Measurements from ENCODE around the gene PRTFDC1.
"Not testable (repeated sequence)": the region's sequence is repeated elsewhere in the genome, so short reads cannot be mapped to it uniquely, and the experiment has no call there.

Gene PRTFDC1

GRCh38 chr10:24847112-24848070 lies 105.0 kb downstream of the PRTFDC1 start:
- H4K20me1 ChIP-seq: no peaks in the 10 kb centered on the region
- H3K9me3 ChIP-seq (replicated peaks in 1 of 11): no peaks in the 10 kb centered on the region
- no peak for TF ChIP-seq Cebpa-rat (IDR thresholded peaks at IDR 0.05)
- no peaks in the 10 kb centered on the region for H3K36me3 ChIP-seq
- H3K4me3 ChIP-seq: no peak overlapping the region
- H3K4me1 ChIP-seq: peaks cover 0 to 21% (median 1%) of the 10 kb centered on the region in 10 experiments; a peak in 6 of 20 replicates
- no peaks in the 10 kb centered on the region for H3K27me3 ChIP-seq
- peak overlapping the region in 2 of 11 experiments; percentile 3 to 12; a peak in 2 of 22 replicates for H3K4me2 ChIP-seq
- no peak overlapping the region for H3K9ac ChIP-seq
- no peak overlapping the region for H3K27ac ChIP-seq

DNA sequence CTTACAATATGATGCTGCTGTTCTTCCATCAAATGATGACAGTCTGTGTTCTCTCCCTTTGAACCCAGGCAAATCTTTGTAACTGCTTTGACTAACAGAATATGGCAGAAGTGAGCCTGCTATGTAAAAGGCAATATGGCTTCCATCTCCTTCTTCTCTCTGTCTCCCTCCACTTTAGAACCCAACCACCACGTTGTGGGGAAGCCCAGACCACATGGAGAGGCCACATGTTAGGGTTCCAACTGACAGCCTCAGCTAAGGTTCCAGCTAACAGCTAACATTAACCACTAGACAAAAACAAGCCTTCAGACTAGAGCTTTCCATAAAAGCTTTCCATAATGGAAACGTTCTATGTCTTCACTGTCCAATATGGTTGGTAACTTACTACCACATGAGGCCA lies 107.7 kb downstream of the PRTFDC1 start:
- Histone ChIP-seq H4K20me1 (no peaks in the 10 kb centered on the region), H3K27me3 (no peaks in the 10 kb centered on the region), H3K9me3 (replicated peaks in 1 of 11) (no peaks in the 10 kb centered on the region), H3K27ac (no peak overlapping the region), H3K4me3 (no peak overlapping the region), H3K4me2 (no peak overlapping the region), H3K36me3 (no peaks in the 10 kb centered on the region), H3K4me1 (peaks cover 0 to 10% (median 0%) of the 10 kb centered on the region in 10 experiments; a peak in 2 of 20 replicates), H3K9ac (no peak overlapping the region)
- TF ChIP-seq Cebpa-rat (IDR thresholded peaks at IDR 0.05): no peak

GRCh38 chr10:24843256-24843655 lies 109.2 kb downstream of the PRTFDC1 start:
- Histone ChIP-seq H3K27ac (no peak overlapping the region), H3K9me3 (replicated peaks in 1 of 11) (no peaks in the 10 kb centered on the region), H3K9ac (no peak overlapping the region), H4K20me1 (no peaks in the 10 kb centered on the region), H3K36me3 (no peaks in the 10 kb centered on the region), H3K4me3 (no peak overlapping the region), H3K4me1 (peaks cover 0 to 11% (median 0%) of the 10 kb centered on the region in 10 experiments; a peak in 2 of 20 replicates), H3K4me2 (no peak overlapping the region), H3K27me3 (no peaks in the 10 kb centered on the region)
- no peak for TF ChIP-seq Cebpa-rat (IDR thresholded peaks at IDR 0.05)

GRCh38 chr10:24842856-24843255 lies 109.5 kb downstream of the PRTFDC1 start:
- no peak overlapping the region for H3K4me2 ChIP-seq
- no peaks in the 10 kb centered on the region for H3K9me3 ChIP-seq (replicated peaks in 1 of 11)
- H3K4me3 ChIP-seq: no peak overlapping the region
- H4K20me1 ChIP-seq: no peaks in the 10 kb centered on the region
- H3K4me1 ChIP-seq: peaks cover 0 to 15% (median 0%) of the 10 kb centered on the region in 10 experiments; a peak in 3 of 20 replicates
- no peak overlapping the region for H3K27ac ChIP-seq
- H3K36me3 ChIP-seq: no peaks in the 10 kb centered on the region
- H3K27me3 ChIP-seq: no peaks in the 10 kb centered on the region
- no peak overlapping the region for H3K9ac ChIP-seq
- TF ChIP-seq Cebpa-rat (IDR thresholded peaks at IDR 0.05): no peak

DNA sequence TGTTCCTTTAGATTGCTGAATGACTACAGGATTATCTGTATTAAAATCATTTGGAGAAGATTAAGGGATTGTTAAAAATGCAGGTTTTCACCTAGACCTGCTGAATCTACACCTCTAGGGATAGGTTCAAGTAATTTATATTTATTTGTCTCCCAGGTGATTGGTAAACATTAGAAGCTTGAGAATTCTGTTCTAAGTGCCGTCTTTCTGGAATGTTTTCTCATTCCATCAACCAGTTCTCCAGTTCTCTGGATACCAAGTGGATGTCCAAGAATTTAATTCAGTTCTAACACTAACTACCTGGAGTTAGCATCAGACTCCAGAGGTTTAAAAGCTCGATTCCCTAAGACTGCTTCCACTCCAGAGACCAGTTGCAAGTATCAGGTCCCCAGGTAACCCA lies 110.9 kb downstream of the PRTFDC1 start:
- Histone ChIP-seq H3K27ac (no peak overlapping the region), H4K20me1 (no peaks in the 10 kb centered on the region), H3K4me1 (peaks cover 0 to 9% (median 0%) of the 10 kb centered on the region in 10 experiments; a peak in 3 of 20 replicates), H3K9me3 (replicated peaks in 1 of 11) (peaks cover 0 to 6% (median 0%) of the 10 kb centered on the region in 11 experiments; a peak in 2 of 22 replicates), H3K27me3 (no peaks in the 10 kb centered on the region), H3K36me3 (no peaks in the 10 kb centered on the region), H3K4me2 (no peak overlapping the region), H3K4me3 (no peak overlapping the region), H3K9ac (no peak overlapping the region)
- no peak for TF ChIP-seq Cebpa-rat (IDR thresholded peaks at IDR 0.05)

- Histone ChIP-seq H3K9ac (no peak overlapping the region), H4K20me1 (no peaks in the 10 kb centered on the region), H3K36me3 (no peaks in the 10 kb centered on the region), H3K27me3 (no peaks in the 10 kb centered on the region), H3K9me3 (replicated peaks in 1 of 11) (peaks cover 0 to 6% (median 0%) of the 10 kb centered on the region in 11 experiments; a peak in 2 of 22 replicates), H3K4me2 (no peak overlapping the region), H3K4me3 (no peak overlapping the region), H3K4me1 (peaks cover 0 to 5% (median 0%) of the 10 kb centered on the region in 10 experiments; a peak in 2 of 20 replicates), H3K27ac (no peak overlapping the region)
- no peak for TF ChIP-seq Cebpa-rat (IDR thresholded peaks at IDR 0.05)
Measured at GRCh38 chr10:24840784-24841183, 111.6 kb downstream of the PRTFDC1 start.

DNA sequence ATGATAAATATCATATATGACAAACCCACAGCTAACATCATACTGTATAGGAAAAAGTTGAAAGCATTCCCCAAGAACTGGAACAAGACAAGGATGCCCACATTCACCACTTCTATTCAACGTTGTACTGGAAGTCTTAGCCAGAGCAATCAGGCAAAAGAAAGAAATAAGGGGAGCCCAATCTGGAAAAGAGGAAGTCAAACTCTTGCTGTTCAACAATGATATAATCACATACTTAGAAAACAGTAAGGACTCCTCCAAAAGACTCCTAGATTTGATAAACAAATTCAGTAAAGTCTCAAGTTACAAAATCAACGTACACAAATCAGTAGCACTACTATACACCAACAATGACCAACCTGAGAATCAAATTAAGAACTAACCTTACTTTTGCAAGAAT lies 114.6 kb downstream of the PRTFDC1 start:
- not testable (repeated sequence) for H3K27ac ChIP-seq; H3K4me3 ChIP-seq; H3K9me3 ChIP-seq (replicated peaks in 1 of 11); H3K36me3 ChIP-seq; H3K27me3 ChIP-seq; H3K9ac ChIP-seq; H3K4me2 ChIP-seq; H3K4me1 ChIP-seq; H4K20me1 ChIP-seq

GRCh38 chr10:24834869-24835268 lies 117.5 kb downstream of the PRTFDC1 start:
- Histone ChIP-seq H4K20me1 (no peaks in the 10 kb centered on the region), H3K4me3 (no peak overlapping the region), H3K36me3 (no peaks in the 10 kb centered on the region), H3K27ac (no peak overlapping the region), H3K27me3 (no peaks in the 10 kb centered on the region), H3K4me2 (no peak overlapping the region), H3K4me1 (peaks cover 0 to 5% (median 0%) of the 10 kb centered on the region in 10 experiments; a peak in 2 of 20 replicates), H3K9me3 (replicated peaks in 1 of 11) (peaks cover 0 to 6% (median 0%) of the 10 kb centered on the region in 11 experiments; a peak in 2 of 22 replicates), H3K9ac (no peak overlapping the region)
- TF ChIP-seq Cebpa-rat (IDR thresholded peaks at IDR 0.05): no peak

- TF ChIP-seq Cebpa-rat (IDR thresholded peaks at IDR 0.05): no peak
- Histone ChIP-seq H3K4me2 (peak overlapping the region in 8 of 11 experiments; percentile 24 to 44 (median 36); a peak in 13 of 22 replicates), H3K27me3 (no peaks in the 10 kb centered on the region), H3K4me1 (peaks cover 0 to 24% (median 13%) of the 10 kb centered on the region in 10 experiments; a peak in 14 of 20 replicates), H3K36me3 (no peaks in the 10 kb centered on the region), H3K9me3 (replicated peaks in 1 of 11) (no peaks in the 10 kb centered on the region), H3K27ac (peak overlapping the region in 8 of 11 experiments; percentile 4 to 63 (median 40); a peak in 11 of 22 replicates), H3K9ac (0 out of 22 replicates have a peak overlapping the region, but pooled peaks of 1 of the 11 experiments have one; percentile 37), H3K4me3 (no peak overlapping the region), H4K20me1 (no peaks in the 10 kb centered on the region)
Measured at GRCh38 chr10:24826009-24826408, 126.4 kb downstream of the PRTFDC1 start.

All from BLaER1 treated with 17β-estradiol and CSF1 and Interleukin-3, amounts not matched to agents 10 nM and 100 nM (cell line).